Cardiac muscle cell (in vitro differentiated cells and primary cell): Measurements from ENCODE around the gene CHI3L2. TPM values are rescaled to one million over a fixed set of nuclear protein-coding genes. Genes with fewer than 3 reads are reported as not detected.

Experiments used
- DNase-seq, 2 donors: peaks; one replicate each; pipeline versions ENCODE4 v3.0.0 to v3.0.0-alpha.2; 2010 to 2017; ENCODE audit warnings: low read depth in 1 of 2, low spot score in 1 of 2
- H3K27ac ChIP-seq: fragments of 200-600 bp; sonication (generic); 2 replicates; pipeline ENCODE4 v1.5.1; 2016
- H3K27me3 ChIP-seq: fragments of 200-600 bp; sonication (generic); 2 replicates; pipeline ENCODE4 v1.6.0; 2016; ENCODE audit warnings: control low read depth
- H3K36me3 ChIP-seq: fragments of 200-600 bp; sonication (generic); 2 replicates; pipeline ENCODE4 v1.5.1; 2016; ENCODE audit warnings: control low read depth
- H3K4me1 ChIP-seq: fragments of 200-600 bp; sonication (generic); 2 replicates; pipeline ENCODE4 v1.8.1; 2017; ENCODE audit warnings: low read depth, mild to moderate bottlenecking, mixed run types
- H3K4me3 ChIP-seq: fragments of 200-600 bp; sonication (generic); 2 replicates; pipeline ENCODE4 v1.5.1; 2016; ENCODE audit warnings: mild to moderate bottlenecking
- H3K9me3 ChIP-seq: fragments of 200-600 bp; sonication (generic); 2 replicates; pipeline ENCODE4 v1.5.1; 2017; ENCODE audit warnings: low read depth, mild to moderate bottlenecking, control low read depth
- polyA plus RNA-seq: library from polyadenylated mRNA; unstranded; fragments of >200 nt; fragmentation: Nextera tagmentation; extraction: Ambion mirVana; gene quantifications from 2 replicates; pipeline ENCODE4 v1.2.1, GENCODE V29; 2016
- total RNA-seq: library from RNA; depleted of rRNA; stranded (reverse); fragments of >200 nt; gene quantifications from 2 replicates; pipeline ENCODE4 v1.2.3, GENCODE V29; 2016
- TF ChIP-seq, protein P1 (sequence below): IDR thresholded peaks from 2 replicates; pipeline ENCODE4 v1.5.1; 2012; ENCODE audit warnings: low read depth, mild to moderate bottlenecking, low read length

Gene CHI3L2
- total and polyA plus RNA-seq, 2 experiments from 2014 or later, result 0.50 TPM; not detected in 1

DNA sequence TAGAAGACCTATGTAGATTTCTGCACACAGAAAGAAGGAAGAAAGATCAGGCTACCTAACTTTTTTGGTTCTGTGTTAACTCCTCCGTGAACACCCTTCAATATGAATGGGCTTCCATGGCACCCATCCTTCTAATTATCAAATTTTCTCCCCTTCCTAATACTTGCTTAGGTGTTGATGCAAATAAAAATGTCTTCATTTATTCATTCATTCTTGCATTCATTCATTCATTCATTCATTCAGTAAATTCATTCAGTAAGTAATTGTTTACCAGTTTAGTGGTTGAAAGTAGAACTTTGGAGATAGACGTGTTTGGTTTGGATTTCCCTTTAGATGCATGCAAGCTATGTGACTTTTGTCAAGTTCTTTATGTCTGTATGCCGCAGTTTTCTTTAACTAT is 4.6 kb downstream of the CHI3L2 start:
- TF ChIP-seq, protein P1, sequence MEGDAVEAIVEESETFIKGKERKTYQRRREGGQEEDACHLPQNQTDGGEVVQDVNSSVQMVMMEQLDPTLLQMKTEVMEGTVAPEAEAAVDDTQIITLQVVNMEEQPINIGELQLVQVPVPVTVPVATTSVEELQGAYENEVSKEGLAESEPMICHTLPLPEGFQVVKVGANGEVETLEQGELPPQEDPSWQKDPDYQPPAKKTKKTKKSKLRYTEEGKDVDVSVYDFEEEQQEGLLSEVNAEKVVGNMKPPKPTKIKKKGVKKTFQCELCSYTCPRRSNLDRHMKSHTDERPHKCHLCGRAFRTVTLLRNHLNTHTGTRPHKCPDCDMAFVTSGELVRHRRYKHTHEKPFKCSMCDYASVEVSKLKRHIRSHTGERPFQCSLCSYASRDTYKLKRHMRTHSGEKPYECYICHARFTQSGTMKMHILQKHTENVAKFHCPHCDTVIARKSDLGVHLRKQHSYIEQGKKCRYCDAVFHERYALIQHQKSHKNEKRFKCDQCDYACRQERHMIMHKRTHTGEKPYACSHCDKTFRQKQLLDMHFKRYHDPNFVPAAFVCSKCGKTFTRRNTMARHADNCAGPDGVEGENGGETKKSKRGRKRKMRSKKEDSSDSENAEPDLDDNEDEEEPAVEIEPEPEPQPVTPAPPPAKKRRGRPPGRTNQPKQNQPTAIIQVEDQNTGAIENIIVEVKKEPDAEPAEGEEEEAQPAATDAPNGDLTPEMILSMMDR, result no peak
- H3K36me3 ChIP-seq, result no peaks in the 10 kb centered on the region
- no peak overlapping the region for H3K27ac ChIP-seq
- no peaks in the 10 kb centered on the region for H3K27me3 ChIP-seq
- DNase-seq, result no peak
- H3K9me3 ChIP-seq, result no peaks in the 10 kb centered on the region
- H3K4me3 ChIP-seq, result no peak overlapping the region
- peaks cover 9% of the 10 kb centered on the region for H3K4me1 ChIP-seq

DNA sequence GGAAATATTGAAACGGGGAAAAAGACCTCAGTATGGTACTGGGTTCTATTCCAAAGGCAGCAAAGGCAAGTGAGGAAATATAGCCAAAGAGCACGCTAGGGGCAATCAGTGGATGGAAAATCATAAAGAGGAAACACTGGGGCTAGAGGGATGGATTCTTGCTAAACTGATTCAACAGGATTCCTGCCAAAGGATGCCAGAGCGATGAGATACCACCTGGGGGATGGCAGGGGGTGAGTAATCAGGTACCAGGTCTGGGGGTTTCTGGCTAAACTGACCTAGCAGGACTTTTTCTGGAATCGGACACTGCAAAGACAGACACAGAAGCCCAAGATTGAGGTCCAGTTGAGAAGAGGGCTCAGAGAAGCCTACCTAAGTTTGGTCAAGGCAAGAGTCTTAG is 6.7 kb downstream of the CHI3L2 start:
- Histone ChIP-seq H3K4me3 (no peak overlapping the region), H3K27ac (no peak overlapping the region), H3K27me3 (no peaks in the 10 kb centered on the region), H3K4me1 (peaks cover 9% of the 10 kb centered on the region), H3K9me3 (no peaks in the 10 kb centered on the region), H3K36me3 (no peaks in the 10 kb centered on the region)
- no peak for DNase-seq
- TF ChIP-seq, protein P1, result no peak

DNA sequence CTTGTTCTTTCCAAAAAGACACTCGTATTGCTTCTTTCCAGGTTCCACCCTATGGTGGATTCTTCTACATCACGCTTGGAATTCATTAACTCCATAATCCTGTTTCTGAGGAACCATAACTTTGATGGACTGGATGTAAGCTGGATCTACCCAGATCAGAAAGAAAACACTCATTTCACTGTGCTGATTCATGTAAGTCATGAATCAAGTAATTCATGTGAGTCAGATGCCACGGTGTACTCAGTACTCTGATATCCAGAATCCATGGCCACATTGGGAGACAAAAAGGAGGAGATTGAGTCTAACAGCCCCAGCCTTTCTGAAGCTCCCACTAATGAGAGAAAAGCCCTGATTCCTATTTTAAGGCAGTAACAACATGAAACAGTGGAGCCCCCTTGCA is 7.4 kb downstream of the CHI3L2 start:
- no peak for DNase-seq
- H3K27me3 ChIP-seq, result no peaks in the 10 kb centered on the region
- no peak overlapping the region for H3K4me3 ChIP-seq
- no peaks in the 10 kb centered on the region for H3K9me3 ChIP-seq
- no peak overlapping the region for H3K27ac ChIP-seq
- H3K4me1 ChIP-seq, result peaks cover 9% of the 10 kb centered on the region
- H3K36me3 ChIP-seq, result no peaks in the 10 kb centered on the region
- TF ChIP-seq, protein P1, result no peak

DNA sequence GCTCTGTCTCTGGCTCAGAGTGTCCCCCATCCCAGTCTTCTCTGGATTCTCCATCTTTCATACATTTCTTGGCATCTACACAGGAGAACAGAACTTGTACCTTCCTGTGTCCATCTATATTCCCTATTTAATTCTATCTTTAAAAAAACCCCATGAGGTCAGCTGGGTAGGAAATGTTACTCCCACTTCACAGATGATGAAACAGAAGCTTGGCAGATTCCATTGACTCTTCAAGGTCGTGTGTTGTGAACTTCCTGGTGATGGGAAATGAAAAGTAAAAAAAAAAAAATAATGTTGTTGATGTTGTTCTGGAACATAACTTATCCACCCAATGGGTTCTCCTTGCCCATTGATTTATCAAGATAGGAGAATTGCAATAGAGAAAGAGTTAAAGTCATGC is 8.9 kb downstream of the CHI3L2 start:
- Histone ChIP-seq H3K4me3 (no peak overlapping the region), H3K27me3 (no peaks in the 10 kb centered on the region), H3K9me3 (no peaks in the 10 kb centered on the region), H3K36me3 (no peaks in the 10 kb centered on the region), H3K4me1 (peaks cover 9% of the 10 kb centered on the region), H3K27ac (no peak overlapping the region)
- TF ChIP-seq, protein P1, result no peak
- peak in 1 of 2 donors; percentile 41 for DNase-seq

DNA sequence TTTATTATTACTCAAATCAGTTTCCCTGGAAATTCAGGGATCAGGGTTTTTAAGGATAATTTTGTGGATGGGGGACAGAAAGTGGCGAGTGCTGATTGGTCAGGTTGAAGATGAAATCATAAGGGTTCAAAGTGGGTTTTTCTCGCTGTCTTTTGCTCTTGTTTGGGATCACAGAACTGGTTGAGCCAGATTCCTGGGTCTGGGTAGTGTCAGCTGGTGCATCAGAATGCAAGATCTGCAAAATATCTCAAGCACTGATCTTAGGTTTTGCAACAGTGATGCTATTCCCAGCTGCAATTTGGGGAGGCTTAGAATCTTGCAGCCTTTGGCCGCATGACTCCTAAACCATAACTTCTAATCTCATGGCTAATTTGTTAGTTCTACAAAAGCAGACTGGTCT is 9.3 kb downstream of the CHI3L2 start:
- peaks cover 9% of the 10 kb centered on the region for H3K4me1 ChIP-seq
- H3K4me3 ChIP-seq, result no peak overlapping the region
- TF ChIP-seq, protein P1, result no peak
- no peaks in the 10 kb centered on the region for H3K9me3 ChIP-seq
- DNase-seq, result no peak
- no peak overlapping the region for H3K27ac ChIP-seq
- H3K36me3 ChIP-seq, result no peaks in the 10 kb centered on the region
- H3K27me3 ChIP-seq, result no peaks in the 10 kb centered on the region
